Loucy (cell line): Measurements from ENCODE around the gene CPAMD8.

Experiments used
- EZH2phosphoT487 ChIP-seq: fragments of 200-600 bp; IDR thresholded peaks from 2 replicates; pipeline ENCODE4 v1.6.1; 2018; ENCODE audit warnings: antibody characterized with exemption, mild to moderate bottlenecking, moderate library complexity, borderline replicate concordance
- TF ChIP-seq, protein P1 (sequence below): fragments of 200-600 bp; sonication (generic); conservative IDR thresholded peaks from 2 replicates; pipeline ENCODE4 v1.5.1; 2014; ENCODE audit warnings: mild to moderate bottlenecking, antibody characterized with exemption, low read length

DNA sequence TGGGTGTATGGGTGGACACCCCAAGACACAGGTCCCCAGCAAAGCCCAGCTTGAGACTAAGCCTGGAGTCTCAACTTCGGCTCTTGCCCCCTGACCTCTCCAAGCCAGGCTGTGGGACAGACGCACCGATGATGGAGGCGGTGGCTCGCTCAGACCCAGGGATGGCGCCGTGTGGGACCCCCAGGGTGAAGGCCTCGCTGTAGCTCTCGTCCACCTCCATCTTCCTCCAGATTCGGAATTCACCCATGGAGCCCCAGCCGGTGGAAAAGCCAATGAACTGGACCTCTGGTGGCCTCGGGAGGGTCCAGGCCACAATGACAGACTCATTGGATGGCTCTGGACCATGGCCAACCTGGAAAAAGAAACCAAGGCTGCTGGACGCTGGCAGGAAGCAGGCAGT lies 98.7 kb downstream of the CPAMD8 start:
- TF ChIP-seq EZH2phosphoT487 = no peak
- TF ChIP-seq, protein P1, sequence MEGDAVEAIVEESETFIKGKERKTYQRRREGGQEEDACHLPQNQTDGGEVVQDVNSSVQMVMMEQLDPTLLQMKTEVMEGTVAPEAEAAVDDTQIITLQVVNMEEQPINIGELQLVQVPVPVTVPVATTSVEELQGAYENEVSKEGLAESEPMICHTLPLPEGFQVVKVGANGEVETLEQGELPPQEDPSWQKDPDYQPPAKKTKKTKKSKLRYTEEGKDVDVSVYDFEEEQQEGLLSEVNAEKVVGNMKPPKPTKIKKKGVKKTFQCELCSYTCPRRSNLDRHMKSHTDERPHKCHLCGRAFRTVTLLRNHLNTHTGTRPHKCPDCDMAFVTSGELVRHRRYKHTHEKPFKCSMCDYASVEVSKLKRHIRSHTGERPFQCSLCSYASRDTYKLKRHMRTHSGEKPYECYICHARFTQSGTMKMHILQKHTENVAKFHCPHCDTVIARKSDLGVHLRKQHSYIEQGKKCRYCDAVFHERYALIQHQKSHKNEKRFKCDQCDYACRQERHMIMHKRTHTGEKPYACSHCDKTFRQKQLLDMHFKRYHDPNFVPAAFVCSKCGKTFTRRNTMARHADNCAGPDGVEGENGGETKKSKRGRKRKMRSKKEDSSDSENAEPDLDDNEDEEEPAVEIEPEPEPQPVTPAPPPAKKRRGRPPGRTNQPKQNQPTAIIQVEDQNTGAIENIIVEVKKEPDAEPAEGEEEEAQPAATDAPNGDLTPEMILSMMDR = no peak
